Dermis lymphatic vessel endothelial cell (primary cell): ENCODE results near the gene DTX3. TPM values are rescaled to one million over a fixed set of nuclear protein-coding genes. Genes with fewer than 3 reads are reported as not detected.

Source experiments
- total RNA-seq: library from RNA; depleted of rRNA; stranded (reverse); fragments of >200 nt; gene quantifications from 2 replicates; pipeline ENCODE4 v1.2.1, GENCODE V29; 2014

The DTX3 gene
- total RNA-seq: 1.5 and 2.5 TPM in 2 replicates

GRCh38 chr12:57604454-57604991 is at the start of gene DTX3:
DTX3 (plus strand) TSS chr12:57604824; CDS start chr12:57606518, 1,694 bp downstream.

GRCh38 chr12:57590864-57591781 is 13.5 kb upstream of the DTX3 start, which contains the start of gene PIP4K2C:
PIP4K2C (plus strand) TSS chr12:57591192; CDS start chr12:57591290, 98 bp downstream.

GRCh38 chr12:57611108-57611826 is 6.6 kb downstream of the DTX3 start, which contains the start of gene ARHGEF25:
ARHGEF25 (plus strand) TSS chr12:57611435; CDS start chr12:57611895, 460 bp downstream.

GRCh38 chr12:57632958-57633840 is 28.6 kb downstream of the DTX3 start, which contains the start of gene B4GALNT1:
B4GALNT1 (minus strand) TSS chr12:57633201; CDS start chr12:57632132, 1,069 bp downstream.

Other genes starting within 250 kb of the DTX3 start
- gene R3HDM2, start 173.8 kb upstream of the DTX3 start, total RNA-seq: 6.0 and 6.5 TPM in 2 replicates
- gene INHBC, start 170.0 kb upstream of the DTX3 start, total RNA-seq: not detected in 2 replicates
- not detected in 2 replicates for gene INHBE, start 149.5 kb upstream of the DTX3 start, total RNA-seq
- gene GLI1, start 145.0 kb upstream of the DTX3 start, total RNA-seq: not detected in 2 replicates
- gene ARHGAP9, start 125.0 kb upstream of the DTX3 start, total RNA-seq: not detected in 2 replicates
- gene MARS1, start 116.8 kb upstream of the DTX3 start, total RNA-seq: 61.4 and 70.7 TPM in 2 replicates
- 9.4 and 12.4 TPM in 2 replicates for gene DDIT3, start 84.3 kb upstream of the DTX3 start, total RNA-seq
- gene MBD6, start 82.0 kb upstream of the DTX3 start, total RNA-seq: 4.9 and 7.3 TPM in 2 replicates
- gene DCTN2, start 57.6 kb upstream of the DTX3 start, total RNA-seq: 82.6 and 85.5 TPM in 2 replicates
- under 0.01 TPM in 1 of 2 replicates, not detected in the other for gene KIF5A, start 54.8 kb upstream of the DTX3 start, total RNA-seq
- 12.0 and 15.1 TPM in 2 replicates for gene PIP4K2C, start 13.6 kb upstream of the DTX3 start, total RNA-seq
- 0.86 and 1.1 TPM in 2 replicates for gene ARHGEF25, start 6.6 kb downstream of the DTX3 start, total RNA-seq
- under 0.01 TPM in 1 of 2 replicates, not detected in the other for gene B4GALNT1, start 28.4 kb downstream of the DTX3 start, total RNA-seq
- 266 and 284 TPM in 2 replicates for gene OS9, start 89.3 kb downstream of the DTX3 start, total RNA-seq
- gene AGAP2, start 133.9 kb downstream of the DTX3 start, total RNA-seq: 0.22 and 0.26 TPM in 2 replicates
- 62.3 and 67.3 TPM in 2 replicates for gene TSPAN31, start 140.2 kb downstream of the DTX3 start, total RNA-seq
- gene CDK4, start 147.5 kb downstream of the DTX3 start, total RNA-seq: 101 and 131 TPM in 2 replicates
- gene MARCHF9, start 150.3 kb downstream of the DTX3 start, total RNA-seq: 3.7 and 3.8 TPM in 2 replicates
- 0.11 and 0.26 TPM in 2 replicates for gene CYP27B1, start 162.3 kb downstream of the DTX3 start, total RNA-seq
- gene METTL1, start 167.3 kb downstream of the DTX3 start, total RNA-seq: 2.0 and 3.2 TPM in 2 replicates
- 4.1 and 6.9 TPM in 2 replicates for gene EEF1AKMT3, start 167.8 kb downstream of the DTX3 start, total RNA-seq
- 16.4 and 21.3 TPM in 2 replicates for gene TSFM, start 178.0 kb downstream of the DTX3 start, total RNA-seq
- gene AVIL, start 213.9 kb downstream of the DTX3 start, total RNA-seq: 0.76 and 1.5 TPM in 2 replicates
- 74.0 and 76.9 TPM in 2 replicates for gene CTDSP2, start 241.9 kb downstream of the DTX3 start, total RNA-seq